Esophagus squamous epithelium (tissue), 4 donors: ENCODE data around the gene PXK.

Experiments
- POLR2A ChIP-seq, 4 donors: fragments of 450-650 bp; IDR thresholded peaks; one replicate each; pipeline ENCODE4 v1.6.1; 2017; ENCODE audit warnings: antibody characterized with exemption in 4 of 4, mild to moderate bottlenecking in 4 of 4, moderate library complexity in 3 of 4
- TF ChIP-seq, protein P1 (sequence below), 6 experiments: fragments of 450-650 bp in 4 of 6; fragments of 200-600 bp in 2 of 6; sonication (generic) in 2 of 6; IDR thresholded peaks; one replicate each; pipeline ENCODE4 v1.5.1; 2016 to 2019; ENCODE audit warnings: antibody characterized with exemption in 6 of 6, mild to moderate bottlenecking in 4 of 6, moderate library complexity in 4 of 6

GRCh38 chr3:58414538-58415197, 82.0 kb downstream of the PXK start:
- TF ChIP-seq, protein P1, sequence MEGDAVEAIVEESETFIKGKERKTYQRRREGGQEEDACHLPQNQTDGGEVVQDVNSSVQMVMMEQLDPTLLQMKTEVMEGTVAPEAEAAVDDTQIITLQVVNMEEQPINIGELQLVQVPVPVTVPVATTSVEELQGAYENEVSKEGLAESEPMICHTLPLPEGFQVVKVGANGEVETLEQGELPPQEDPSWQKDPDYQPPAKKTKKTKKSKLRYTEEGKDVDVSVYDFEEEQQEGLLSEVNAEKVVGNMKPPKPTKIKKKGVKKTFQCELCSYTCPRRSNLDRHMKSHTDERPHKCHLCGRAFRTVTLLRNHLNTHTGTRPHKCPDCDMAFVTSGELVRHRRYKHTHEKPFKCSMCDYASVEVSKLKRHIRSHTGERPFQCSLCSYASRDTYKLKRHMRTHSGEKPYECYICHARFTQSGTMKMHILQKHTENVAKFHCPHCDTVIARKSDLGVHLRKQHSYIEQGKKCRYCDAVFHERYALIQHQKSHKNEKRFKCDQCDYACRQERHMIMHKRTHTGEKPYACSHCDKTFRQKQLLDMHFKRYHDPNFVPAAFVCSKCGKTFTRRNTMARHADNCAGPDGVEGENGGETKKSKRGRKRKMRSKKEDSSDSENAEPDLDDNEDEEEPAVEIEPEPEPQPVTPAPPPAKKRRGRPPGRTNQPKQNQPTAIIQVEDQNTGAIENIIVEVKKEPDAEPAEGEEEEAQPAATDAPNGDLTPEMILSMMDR (IDR thresholded peaks at IDR 0.05), result peak; percentile 66 to 89 (median 82)
- no peak for TF ChIP-seq POLR2A (IDR thresholded peaks at IDR 0.05)
